Measurements from ENCODE around the gene PSENEN.

DNA sequence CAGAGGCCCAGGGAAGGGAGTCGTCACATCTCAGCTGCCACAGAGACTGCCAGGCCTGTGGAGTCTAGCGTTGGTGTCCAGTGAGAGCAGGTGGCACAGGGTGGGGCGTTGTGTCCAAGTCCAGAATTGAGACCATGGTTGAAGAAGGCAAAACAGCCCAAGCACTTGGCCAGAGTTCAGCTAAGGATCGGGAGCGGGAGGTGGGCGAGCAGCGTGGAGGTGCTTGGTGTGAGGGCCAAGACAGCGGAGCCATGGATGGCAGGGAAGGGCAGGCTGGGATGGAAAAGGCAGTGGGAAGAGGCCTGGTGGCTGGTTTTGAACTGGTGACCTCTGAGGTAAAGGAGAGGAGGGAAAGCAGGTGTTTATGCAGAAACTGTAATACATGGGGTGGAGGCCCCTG lies 11.2 kb upstream of the PSENEN start:
- TF ChIP-seq, protein P1, sequence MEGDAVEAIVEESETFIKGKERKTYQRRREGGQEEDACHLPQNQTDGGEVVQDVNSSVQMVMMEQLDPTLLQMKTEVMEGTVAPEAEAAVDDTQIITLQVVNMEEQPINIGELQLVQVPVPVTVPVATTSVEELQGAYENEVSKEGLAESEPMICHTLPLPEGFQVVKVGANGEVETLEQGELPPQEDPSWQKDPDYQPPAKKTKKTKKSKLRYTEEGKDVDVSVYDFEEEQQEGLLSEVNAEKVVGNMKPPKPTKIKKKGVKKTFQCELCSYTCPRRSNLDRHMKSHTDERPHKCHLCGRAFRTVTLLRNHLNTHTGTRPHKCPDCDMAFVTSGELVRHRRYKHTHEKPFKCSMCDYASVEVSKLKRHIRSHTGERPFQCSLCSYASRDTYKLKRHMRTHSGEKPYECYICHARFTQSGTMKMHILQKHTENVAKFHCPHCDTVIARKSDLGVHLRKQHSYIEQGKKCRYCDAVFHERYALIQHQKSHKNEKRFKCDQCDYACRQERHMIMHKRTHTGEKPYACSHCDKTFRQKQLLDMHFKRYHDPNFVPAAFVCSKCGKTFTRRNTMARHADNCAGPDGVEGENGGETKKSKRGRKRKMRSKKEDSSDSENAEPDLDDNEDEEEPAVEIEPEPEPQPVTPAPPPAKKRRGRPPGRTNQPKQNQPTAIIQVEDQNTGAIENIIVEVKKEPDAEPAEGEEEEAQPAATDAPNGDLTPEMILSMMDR (IDR thresholded peaks at IDR 0.05) = no peak
- no peak for TF ChIP-seq ZFX (IDR thresholded peaks at IDR 0.05; ENCODE audit: borderline replicate concordance)
